ENCODE measurements around the gene IST1. TPM values are rescaled to one million over a fixed set of nuclear protein-coding genes. Genes with fewer than 3 reads are reported as not detected.

IST1 gene
- 247 TPM for total RNA-seq

DNA sequence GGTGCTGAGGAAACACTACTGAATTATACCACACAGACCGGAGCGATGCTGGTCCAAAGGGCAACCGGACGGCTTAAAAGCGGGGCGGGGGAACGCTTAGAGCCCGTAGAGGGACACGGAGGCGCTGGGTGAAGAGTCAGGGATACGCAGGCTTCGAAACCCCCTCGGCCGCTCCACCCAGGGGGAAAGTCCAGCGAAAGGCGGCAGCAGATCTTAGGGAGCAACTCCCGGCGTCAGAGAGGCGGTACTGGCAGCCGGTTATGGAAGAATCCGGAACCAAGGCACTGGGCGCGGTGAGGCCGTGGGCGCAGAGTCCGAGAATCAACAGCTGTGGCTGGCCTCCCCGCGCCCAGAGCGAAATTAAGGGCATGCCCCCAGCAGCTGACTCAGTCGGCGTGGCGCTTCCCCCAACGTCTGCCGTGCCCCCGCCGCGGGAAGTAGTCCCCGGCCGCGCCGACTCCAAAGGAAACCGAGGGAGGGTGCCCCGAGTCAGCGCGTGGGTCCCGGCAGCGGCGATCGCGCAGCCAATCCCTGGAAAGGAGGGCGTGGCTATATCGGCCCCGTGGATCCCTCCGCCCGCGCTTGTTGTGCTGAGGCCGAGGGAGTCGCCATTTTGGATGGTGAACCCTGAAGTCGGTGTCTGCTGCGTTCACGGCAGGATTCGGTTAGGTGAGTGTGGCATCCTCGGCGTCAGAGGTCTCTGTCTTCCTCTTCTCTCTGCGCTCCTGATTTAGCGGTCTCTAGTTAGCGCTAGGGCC lies at the start of gene IST1:
IST1 (plus strand) TSS at position 611 of the 758 bp plus-strand sequence. CDS start 20,110 bp downstream, outside the sequence.

DNA sequence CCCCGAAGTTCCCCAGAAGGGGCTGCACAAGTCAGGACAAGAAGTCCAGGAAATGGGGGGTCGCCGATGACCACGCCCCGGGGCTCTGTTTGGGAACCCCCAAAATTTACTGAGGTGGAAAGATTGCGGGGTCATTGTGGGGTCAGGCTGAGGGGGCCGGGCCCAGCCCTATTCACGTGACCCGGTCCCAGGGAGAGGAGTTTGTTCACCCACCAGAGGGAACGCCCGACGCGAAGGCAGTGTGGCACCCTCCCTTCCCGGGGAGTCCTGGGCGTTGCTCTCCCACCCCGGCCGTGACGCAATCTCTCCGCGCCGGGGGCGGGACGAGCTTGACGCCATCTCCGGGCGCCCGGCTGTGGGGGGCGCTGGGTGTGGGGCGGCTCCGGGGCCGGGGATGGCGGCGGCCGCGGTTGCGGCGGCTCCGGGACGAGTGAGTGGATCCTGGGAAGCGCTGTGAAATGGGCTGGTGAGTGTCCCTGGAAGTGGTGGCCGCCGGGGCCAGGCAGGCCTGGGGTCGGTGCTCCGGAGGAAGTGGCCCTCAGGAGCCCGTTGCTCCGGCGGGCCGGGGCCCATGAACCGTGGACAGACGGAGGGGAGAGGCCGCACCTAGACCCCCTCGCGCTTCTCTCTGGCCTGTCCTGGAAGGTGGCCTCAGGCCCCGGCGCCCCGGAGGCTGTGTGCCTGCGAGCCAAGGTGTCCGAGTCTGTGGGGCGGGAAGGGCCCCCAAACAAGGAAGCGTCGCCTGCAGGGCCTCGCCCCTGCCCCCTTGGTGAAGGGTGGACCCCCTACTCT lies 49.5 kb upstream of the IST1 start, which contains the start of gene ATXN1L:
ATXN1L (plus strand) TSS at position 338 of the 792 bp plus-strand sequence. CDS start 3,765 bp downstream, outside the sequence.

DNA sequence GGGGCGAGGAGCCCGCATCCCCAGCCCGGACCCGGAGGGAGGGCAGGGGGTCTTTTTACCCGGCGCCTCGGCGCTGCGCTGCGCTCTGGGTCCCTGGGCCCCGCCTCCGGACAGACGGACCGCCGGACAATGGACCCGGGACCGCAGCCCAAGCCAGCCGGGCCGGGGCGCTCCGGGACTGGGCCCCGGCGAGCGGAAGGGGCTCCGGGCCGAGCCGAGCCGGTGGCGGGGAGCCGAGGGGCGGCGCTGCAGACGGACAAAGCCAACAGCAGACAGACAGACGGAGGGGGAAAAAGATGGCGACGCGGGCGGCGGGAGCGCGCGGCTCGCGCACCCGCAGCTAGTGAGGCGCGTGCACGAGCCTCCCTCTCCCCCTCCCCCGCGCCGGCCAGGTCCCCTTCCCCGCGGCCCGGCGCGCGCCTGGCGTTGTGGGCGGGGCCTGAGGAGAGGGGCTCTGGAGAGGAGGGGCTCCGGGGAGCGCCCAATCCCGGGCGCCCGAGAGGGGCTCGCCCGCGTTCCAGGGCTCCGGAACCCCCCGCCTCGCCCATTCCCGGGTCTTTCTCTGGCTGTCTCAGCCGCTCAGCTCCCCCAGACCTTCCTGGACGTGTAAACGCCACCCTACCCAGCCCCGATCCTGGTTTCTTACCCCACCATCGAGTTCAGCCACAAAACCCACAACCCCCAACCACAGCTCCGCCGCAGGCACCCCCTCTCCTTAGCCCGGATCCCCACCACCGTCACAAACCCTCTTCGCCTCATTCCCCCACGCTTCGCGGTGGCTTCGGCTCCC lies 11.3 kb upstream of the IST1 start, which contains the start of gene ZNF821:
ZNF821 (minus strand) TSS at position 334 of the 790 bp plus-strand sequence. CDS start 4,236 bp downstream, outside the sequence.

Other genes with a start within 250 kb of the IST1 start
- gene PHLPP2, start 170.8 kb upstream of the IST1 start, total RNA-seq = 7.7 TPM
- gene AP1G1, start 86.7 kb upstream of the IST1 start, total RNA-seq = 104 TPM
- gene ATXN1L, start 49.6 kb upstream of the IST1 start, total RNA-seq = 25.4 TPM
- gene ZNF821, start 11.3 kb upstream of the IST1 start, total RNA-seq = 14.6 TPM
- 0.29 TPM for gene PKD1L3, start 104.9 kb downstream of the IST1 start, total RNA-seq
- gene DHODH, start 113.2 kb downstream of the IST1 start, total RNA-seq = 13.0 TPM
- gene HP, start 159.0 kb downstream of the IST1 start, total RNA-seq = 4.3 TPM
- not detected for gene HPR, start 167.7 kb downstream of the IST1 start, total RNA-seq
- 13.3 TPM for gene TXNL4B, start 198.1 kb downstream of the IST1 start, total RNA-seq
- 50.5 TPM for gene DHX38, start 198.3 kb downstream of the IST1 start, total RNA-seq

Measured in metanephros (tissue), 1 donor.